Trophoblast cell (in vitro differentiated cells and primary cell): ENCODE data around the gene USP54.

Source experiments
- DNase-seq, 2 donors: peaks; one replicate each; pipeline ENCODE4 v3.0.0-alpha.2; 2016
- H2AFZ ChIP-seq: 2 replicates; pipeline ENCODE4 v1.6.1; 2013; ENCODE audit warnings: low read length, moderate library complexity, mild to moderate bottlenecking; ENCODE audit not compliant: insufficient read depth, poor library complexity
- H2AK5ac ChIP-seq: 2 replicates; pipeline ENCODE4 v1.6.1; 2013; ENCODE audit warnings: mild to moderate bottlenecking, low read length
- H2BK120ac ChIP-seq: 2 replicates; pipeline ENCODE4 v1.6.1; 2013; ENCODE audit warnings: low read length, mild to moderate bottlenecking, moderate library complexity; ENCODE audit not compliant: insufficient read depth, poor library complexity
- H2BK12ac ChIP-seq: 2 replicates; pipeline ENCODE4 v1.6.1; 2013; ENCODE audit warnings: mild to moderate bottlenecking, low read length, moderate library complexity
- H2BK5ac ChIP-seq: 2 replicates; pipeline ENCODE4 v1.6.1; 2013; ENCODE audit warnings: low read length, low read depth, moderate library complexity, mild to moderate bottlenecking; ENCODE audit not compliant: poor library complexity
- H3K14ac ChIP-seq: 2 replicates; pipeline ENCODE4 v1.6.1; 2013; ENCODE audit warnings: mild to moderate bottlenecking, low read length
- H3K18ac ChIP-seq: 2 replicates; pipeline ENCODE4 v1.6.1; 2013; ENCODE audit warnings: mild to moderate bottlenecking, low read length
- H3K23ac ChIP-seq: 2 replicates; pipeline ENCODE4 v1.6.1; 2013; ENCODE audit warnings: low read length
- H3K27ac ChIP-seq: 2 replicates; pipeline ENCODE4 v1.5.1; 2013; ENCODE audit warnings: low read depth, mild to moderate bottlenecking, inconsistent platforms, low read length, moderate library complexity
- H3K27me3 ChIP-seq: 2 replicates; pipeline ENCODE4 v1.6.1; 2013; ENCODE audit warnings: inconsistent platforms, mild to moderate bottlenecking, low read length, moderate library complexity; ENCODE audit not compliant: insufficient read depth
- H3K36me3 ChIP-seq, 2 experiments: 1 replicate in 1 of 2; 2 replicates in 1 of 2; pipeline ENCODE4 v1.6.1; 2013; ENCODE audit warnings: low read length in 2 of 2, mild to moderate bottlenecking in 2 of 2, moderate library complexity in 1 of 2; ENCODE audit not compliant: insufficient read depth in 2 of 2, control insufficient read depth in 1 of 2
- H3K4ac ChIP-seq: 2 replicates; pipeline ENCODE4 v1.6.1; 2013; ENCODE audit warnings: low read depth, mild to moderate bottlenecking, low read length, moderate library complexity
- H3K4me1 ChIP-seq, 2 experiments: 1 replicate in 1 of 2; 2 replicates in 1 of 2; pipeline ENCODE4 v1.6.1; 2013; ENCODE audit warnings: low read length in 2 of 2, mild to moderate bottlenecking in 2 of 2, moderate library complexity in 1 of 2; ENCODE audit not compliant: insufficient read depth in 2 of 2, control insufficient read depth in 1 of 2
- H3K4me2 ChIP-seq: 2 replicates; pipeline ENCODE4 v1.6.1; 2013; ENCODE audit warnings: inconsistent platforms, mild to moderate bottlenecking, low read length, moderate library complexity
- H3K4me3 ChIP-seq: 2 replicates; pipeline ENCODE4 v1.5.1; 2013; ENCODE audit warnings: mild to moderate bottlenecking, low read depth, low read length, inconsistent platforms
- H3K79me1 ChIP-seq: one replicate; pipeline ENCODE4 v1.6.1; 2013; ENCODE audit warnings: low read length
- H3K79me2 ChIP-seq: 2 replicates; pipeline ENCODE4 v1.6.1; 2013; ENCODE audit warnings: low read length, mild to moderate bottlenecking; ENCODE audit not compliant: control insufficient read depth, insufficient read depth, poor library complexity
- H3K9ac ChIP-seq: 2 replicates; pipeline ENCODE4 v1.6.1; 2013; ENCODE audit warnings: mild to moderate bottlenecking, low read length
- H3K9me3 ChIP-seq: 2 replicates; pipeline ENCODE4 v1.6.1; 2013; ENCODE audit warnings: low read depth, mild to moderate bottlenecking, control low read depth, inconsistent platforms, low read length; ENCODE audit not compliant: insufficient read depth
- H4K12ac ChIP-seq: 2 replicates; pipeline ENCODE4 v1.6.1; 2013; ENCODE audit warnings: low read depth, mild to moderate bottlenecking, low read length, moderate library complexity
- H4K8ac ChIP-seq: 2 replicates; pipeline ENCODE4 v1.6.1; 2013; ENCODE audit warnings: low read depth, mild to moderate bottlenecking, low read length, moderate library complexity
- H4K91ac ChIP-seq: one replicate; pipeline ENCODE4 v1.6.1; 2013; ENCODE audit warnings: low read depth, mild to moderate bottlenecking, low read length, moderate library complexity
- WGBS: extraction: QIAGEN DNeasy Blood & Tissue Kit; methylation state at CpG from one replicate; pipeline ENCODE4 v1.1.7; 2013; ENCODE audit warnings: missing lambda C conversion rate; ENCODE audit not compliant: insufficient read length, insufficient coverage; ENCODE audit errors: extremely low coverage; 5-methylcytosine and 5-hydroxymethylcytosine counted together

Gene USP54

GRCh38 chr10:73588656-73589055, 2.5 kb downstream of the USP54 start:
- Histone ChIP-seq H2AFZ (no peak overlapping the region), H3K4me3 (no peak overlapping the region), H4K12ac (no peak overlapping the region), H3K4me2 (no peak overlapping the region), H3K9me3 (peaks cover 1% of the 10 kb centered on the region), H4K91ac (no peak overlapping the region), H2BK12ac (no peak overlapping the region), H3K79me1 (peaks cover 1% of the 10 kb centered on the region), H3K27ac (no peak overlapping the region), H3K9ac (no peak overlapping the region), H3K27me3 (no peaks in the 10 kb centered on the region), H3K4ac (no peak overlapping the region), H4K8ac (no peak overlapping the region), H3K79me2 (no peaks in the 10 kb centered on the region), H3K4me1 (no peaks in the 10 kb centered on the region), H3K18ac (no peak overlapping the region), H3K36me3 (no peaks in the 10 kb centered on the region), H2BK120ac (no peak overlapping the region), H2BK5ac (no peak overlapping the region), H2AK5ac (no peak overlapping the region), H3K14ac (no peak overlapping the region), H3K23ac (no peak overlapping the region)
- no peak for DNase-seq
- no CpG with 5 or more reads among the region's 1 CpG for WGBS

GRCh38 chr10:73586583-73586984, 4.6 kb downstream of the USP54 start:
- Histone ChIP-seq H3K79me1 (peaks cover 1% of the 10 kb centered on the region), H3K14ac (no peak overlapping the region), H3K23ac (no peak overlapping the region), H2AFZ (no peak overlapping the region), H3K79me2 (no peaks in the 10 kb centered on the region), H3K9me3 (peaks cover 1% of the 10 kb centered on the region), H4K12ac (no peak overlapping the region), H3K27ac (no peak overlapping the region), H3K36me3 (no peaks in the 10 kb centered on the region), H2BK12ac (no peak overlapping the region), H3K18ac (no peak overlapping the region), H3K9ac (no peak overlapping the region), H2BK120ac (no peak overlapping the region), H2BK5ac (no peak overlapping the region), H3K4me3 (no peak overlapping the region), H3K4me1 (no peaks in the 10 kb centered on the region), H4K8ac (no peak overlapping the region), H4K91ac (no peak overlapping the region), H3K27me3 (no peaks in the 10 kb centered on the region), H3K4me2 (no peak overlapping the region), H2AK5ac (no peak overlapping the region), H3K4ac (no peak overlapping the region)
- peak in 1 of 2 donors; percentile 21 for DNase-seq
- no CpG with 5 or more reads among the region's 1 CpG for WGBS

GRCh38 chr10:73585327-73585726, 5.8 kb downstream of the USP54 start:
- Histone ChIP-seq H3K4me1 (no peaks in the 10 kb centered on the region), H3K27ac (no peak overlapping the region), H4K8ac (no peak overlapping the region), H3K27me3 (no peaks in the 10 kb centered on the region), H3K79me2 (no peaks in the 10 kb centered on the region), H3K9me3 (peaks cover 1% of the 10 kb centered on the region), H2AFZ (no peak overlapping the region), H3K23ac (no peak overlapping the region), H2AK5ac (no peak overlapping the region), H3K14ac (no peak overlapping the region), H3K4me3 (no peak overlapping the region), H3K36me3 (no peaks in the 10 kb centered on the region), H2BK5ac (no peak overlapping the region), H3K79me1 (no peaks in the 10 kb centered on the region), H4K12ac (no peak overlapping the region), H2BK120ac (no peak overlapping the region), H3K18ac (no peak overlapping the region), H3K9ac (no peak overlapping the region), H3K4ac (no peak overlapping the region), H4K91ac (no peak overlapping the region), H3K4me2 (no peak overlapping the region), H2BK12ac (no peak overlapping the region)
- no CpG with 5 or more reads among the region's 3 CpGs for WGBS
- DNase-seq: no peak

GRCh38 chr10:73584737-73585136, 6.4 kb downstream of the USP54 start:
- H4K12ac ChIP-seq: no peak overlapping the region
- DNase-seq: no peak
- H4K8ac ChIP-seq: no peak overlapping the region
- no peak overlapping the region for H2BK120ac ChIP-seq
- no CpG with 5 or more reads among the region's 2 CpGs for WGBS
- no peaks in the 10 kb centered on the region for H3K4me1 ChIP-seq
- no peak overlapping the region for H3K4ac ChIP-seq
- no peak overlapping the region for H3K14ac ChIP-seq
- no peak overlapping the region for H2AFZ ChIP-seq
- H3K36me3 ChIP-seq: no peaks in the 10 kb centered on the region
- no peak overlapping the region for H3K4me2 ChIP-seq
- no peak overlapping the region for H3K4me3 ChIP-seq
- no peak overlapping the region for H2AK5ac ChIP-seq
- H3K27me3 ChIP-seq: no peaks in the 10 kb centered on the region
- H4K91ac ChIP-seq: no peak overlapping the region
- H3K18ac ChIP-seq: no peak overlapping the region
- no peak overlapping the region for H3K27ac ChIP-seq
- no peak overlapping the region for H3K23ac ChIP-seq
- H3K79me2 ChIP-seq: no peaks in the 10 kb centered on the region
- no peaks in the 10 kb centered on the region for H3K79me1 ChIP-seq
- H3K9ac ChIP-seq: no peak overlapping the region
- H2BK12ac ChIP-seq: no peak overlapping the region
- no peak overlapping the region for H2BK5ac ChIP-seq
- H3K9me3 ChIP-seq: peaks cover 1% of the 10 kb centered on the region
